Renal cortex interstitium (tissue), 11 donors: ENCODE results near the gene LIN54. TPM values are rescaled to one million over a fixed set of nuclear protein-coding genes. Genes with fewer than 3 reads are reported as not detected.
"Not testable (repeated sequence)": the region's sequence is repeated elsewhere in the genome, so short reads cannot be mapped to it uniquely, and the experiment has no call there.

Source experiments
- DNase-seq, 11 donors: peaks; one replicate each; pipeline ENCODE4 v3.0.0-alpha.2; 2013; ENCODE audit warnings: low read depth in 9 of 11, low spot score in 4 of 11; ENCODE audit errors: extremely low read depth in 1 of 11
- polyA plus RNA-seq, 3 donors: library from polyadenylated mRNA; unstranded; fragments of 120-200 nt; gene quantifications; one replicate each; pipeline ENCODE4 v1.2.1, GENCODE V29; 2013; ENCODE audit not compliant: insufficient read length in 3 of 3

The LIN54 gene
- polyA plus RNA-seq, 3 donors = 13.8 to 18.1 (median 14.7) TPM

- DNase-seq = no peak
Observed at GRCh38 chr4:82969414-82969813, 41.2 kb downstream of the LIN54 start.

GRCh38 chr4:82968972-82969371, 41.7 kb downstream of the LIN54 start:
- no peak for DNase-seq

GRCh38 chr4:82965763-82966162, 44.9 kb downstream of the LIN54 start:
- no peak for DNase-seq

- no peak for DNase-seq
Observed at GRCh38 chr4:82957045-82957444, 53.6 kb downstream of the LIN54 start.

DNA sequence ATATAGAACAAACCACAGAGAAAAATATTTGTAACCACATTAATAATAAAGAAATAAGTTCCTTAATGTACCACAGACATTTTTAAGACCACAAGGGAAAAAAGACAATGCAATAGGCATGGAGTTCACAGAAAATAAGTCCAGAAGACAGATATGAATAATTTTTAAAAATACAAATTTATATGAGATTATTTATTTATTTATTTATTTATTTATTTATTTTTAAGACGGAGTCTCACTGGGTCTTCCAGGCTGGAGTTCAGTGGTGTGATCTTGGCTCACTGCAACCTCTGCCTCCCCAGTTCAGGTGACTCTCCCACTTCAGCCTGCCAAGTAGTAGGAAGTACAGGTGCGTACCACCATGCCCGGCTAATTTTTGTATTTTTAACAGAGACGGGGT, 56.4 kb downstream of the LIN54 start:
- DNase-seq = no peak

DNA sequence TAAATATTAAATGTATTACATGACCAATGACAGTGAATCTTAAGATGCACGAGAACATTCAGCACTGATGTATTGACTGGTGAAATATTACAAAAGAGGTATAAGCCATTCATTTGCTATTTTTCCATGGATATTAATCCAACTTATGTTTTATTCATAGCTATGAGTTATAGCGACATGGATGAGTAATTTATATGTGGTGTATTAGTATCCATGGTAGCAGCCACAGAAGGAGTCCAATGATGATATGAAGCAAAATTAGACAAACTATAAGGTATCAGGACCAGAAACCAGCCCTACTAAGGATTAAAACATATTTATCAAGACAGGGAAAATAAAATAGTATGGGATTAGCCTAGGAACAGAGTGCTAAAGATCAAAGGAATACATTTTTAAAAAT, 59.4 kb downstream of the LIN54 start:
- no peak for DNase-seq

GRCh38 chr4:82948647-82949204, 61.9 kb downstream of the LIN54 start:
- no peak for DNase-seq

GRCh38 chr4:82947498-82947897, 63.1 kb downstream of the LIN54 start:
- DNase-seq = no peak

DNA sequence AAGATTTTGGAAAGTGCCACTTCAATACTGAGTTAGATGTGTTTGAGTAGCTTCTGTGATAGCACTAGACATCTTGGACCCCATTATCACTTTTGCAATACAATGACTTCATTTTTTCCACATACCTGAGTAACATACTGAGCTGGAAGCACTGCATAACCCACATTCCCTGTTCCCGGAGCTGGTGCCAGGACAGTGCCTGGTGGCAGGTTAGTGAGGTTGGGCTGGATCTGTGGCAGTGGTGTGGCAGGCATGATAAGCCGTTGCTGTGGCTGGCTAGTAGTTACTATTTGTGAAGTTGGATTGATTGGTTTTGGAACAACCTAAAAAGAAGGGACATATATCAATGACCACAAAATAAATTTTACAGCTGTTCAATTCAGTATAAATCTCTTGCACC, 71.2 kb downstream of the LIN54 start:
- no peak for DNase-seq

GRCh38 chr4:82934441-82934840, 76.2 kb downstream of the LIN54 start:
- DNase-seq = no peak

- DNase-seq = no peak
Observed at GRCh38 chr4:82930848-82931755, 79.5 kb downstream of the LIN54 start.

- no peak for DNase-seq
Observed at GRCh38 chr4:82921795-82922194, 88.8 kb downstream of the LIN54 start.

DNA sequence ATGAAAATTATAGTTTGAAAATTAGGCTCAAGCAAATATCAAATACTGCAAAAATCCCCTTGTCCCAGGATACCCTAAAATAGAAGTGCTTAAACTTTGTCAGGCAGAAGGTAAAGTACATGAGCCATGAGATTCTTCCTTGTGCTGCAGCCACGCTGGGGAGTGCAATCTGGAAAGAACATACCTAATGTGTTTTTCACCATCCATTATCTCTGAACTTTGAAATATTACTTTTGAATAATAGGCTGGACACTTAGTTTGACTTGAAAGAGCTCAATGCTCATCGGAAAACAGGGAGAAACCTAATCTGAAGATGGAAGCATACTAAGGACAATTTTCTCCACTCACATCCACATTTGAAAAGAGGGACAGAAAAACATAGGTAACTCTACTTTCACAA, 91.2 kb downstream of the LIN54 start:
- DNase-seq = no peak

DNA sequence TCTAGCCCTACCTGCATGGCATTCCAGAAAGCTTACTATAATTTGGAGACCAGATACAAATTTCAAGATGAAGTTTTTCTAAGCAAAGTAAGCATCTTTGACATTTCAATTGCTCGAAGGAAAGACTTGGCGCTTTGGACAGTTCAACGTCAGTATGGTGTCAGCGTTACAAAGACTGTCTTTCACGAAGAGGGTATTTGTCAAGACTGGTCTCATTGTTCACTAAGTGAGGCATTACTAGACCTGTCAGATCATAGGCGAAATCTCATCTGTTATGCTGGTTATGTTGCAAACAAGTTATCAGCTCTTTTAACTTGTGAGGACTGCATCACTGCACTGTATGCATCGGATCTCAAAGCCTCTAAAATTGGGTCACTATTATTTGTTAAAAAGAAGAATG, 92.5 kb downstream of the LIN54 start:
- DNase-seq = no peak

GRCh38 chr4:82913968-82914367, 96.7 kb downstream of the LIN54 start:
- not testable (repeated sequence) for DNase-seq

- no peak for DNase-seq
Observed at GRCh38 chr4:82913305-82913704, 97.3 kb downstream of the LIN54 start.

DNA sequence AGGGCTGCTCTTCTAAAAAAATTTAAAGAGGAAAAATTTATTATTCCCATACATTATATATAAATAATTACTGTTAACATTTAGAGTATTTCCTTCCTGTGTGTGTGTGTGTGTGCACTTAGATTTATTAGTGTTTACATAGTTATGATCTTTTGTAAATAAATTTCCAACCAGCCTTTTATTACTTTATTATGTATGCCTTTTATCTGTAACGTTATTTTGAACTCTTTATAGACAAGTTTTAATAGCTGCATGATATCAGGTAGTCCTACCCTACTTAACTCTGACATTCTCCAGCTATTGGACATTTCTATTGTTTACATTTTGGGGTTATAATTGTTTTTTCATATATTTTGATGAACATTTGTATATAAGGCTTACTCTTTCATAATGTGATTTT, 101.3 kb downstream of the LIN54 start:
- DNase-seq = no peak

DNA sequence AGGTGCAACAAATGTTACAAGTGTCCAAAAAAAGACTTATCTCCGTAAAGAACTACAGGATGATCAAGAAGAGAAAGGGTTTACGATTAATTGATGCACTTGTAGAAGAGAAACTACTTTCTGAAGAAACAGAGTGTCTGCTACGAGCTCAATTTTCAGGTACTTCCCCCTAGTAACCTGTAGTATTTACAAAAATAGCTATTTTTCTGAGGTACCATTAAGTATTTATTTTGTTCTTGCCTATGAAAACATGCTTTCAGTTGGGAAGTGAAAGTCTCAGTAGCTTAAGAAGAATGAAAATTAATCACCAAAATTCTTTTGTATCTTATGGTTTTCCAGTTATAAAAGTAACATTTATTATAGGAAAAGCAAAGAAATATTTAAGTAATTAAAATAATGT, 104.2 kb downstream of the LIN54 start:
- DNase-seq = no peak

DNA sequence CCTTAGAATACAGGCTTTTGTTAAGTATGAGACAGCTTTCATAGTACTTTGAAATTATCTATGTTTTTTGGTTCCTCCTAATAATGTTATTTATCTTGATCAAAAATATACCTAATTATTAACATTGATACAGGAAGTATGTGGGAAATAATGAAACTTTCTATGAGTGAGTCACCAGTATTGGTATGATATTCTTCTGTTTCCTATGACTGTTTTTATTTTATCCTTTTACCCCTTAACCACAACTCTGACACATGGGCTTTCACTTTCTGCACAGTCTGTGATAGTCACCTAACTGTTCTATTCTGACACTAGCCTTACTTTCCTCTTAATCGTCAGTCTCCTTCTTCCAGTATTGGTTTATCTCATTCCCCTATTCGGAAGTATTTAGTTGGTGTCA, 105.4 kb downstream of the LIN54 start:
- no peak for DNase-seq

DNA sequence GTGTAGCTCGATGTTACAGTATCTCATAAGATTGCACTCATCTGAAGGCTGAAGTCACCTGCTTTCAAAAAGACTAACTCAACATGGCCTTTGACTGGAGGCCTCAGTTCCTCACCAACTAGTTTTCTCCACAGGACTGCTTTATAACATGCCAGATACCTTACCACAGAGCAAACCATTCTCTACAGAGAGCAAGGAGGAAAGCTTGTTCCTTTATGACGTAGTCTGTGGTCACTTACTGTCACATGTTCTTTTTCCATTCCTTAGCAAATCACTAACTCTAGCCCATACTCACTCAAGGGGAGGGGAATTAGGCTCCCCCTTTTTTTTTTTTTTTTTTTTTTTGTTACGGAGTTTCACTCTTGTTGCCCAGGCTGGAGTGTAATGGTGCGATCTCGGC, 106.9 kb downstream of the LIN54 start:
- no peak for DNase-seq

DNA sequence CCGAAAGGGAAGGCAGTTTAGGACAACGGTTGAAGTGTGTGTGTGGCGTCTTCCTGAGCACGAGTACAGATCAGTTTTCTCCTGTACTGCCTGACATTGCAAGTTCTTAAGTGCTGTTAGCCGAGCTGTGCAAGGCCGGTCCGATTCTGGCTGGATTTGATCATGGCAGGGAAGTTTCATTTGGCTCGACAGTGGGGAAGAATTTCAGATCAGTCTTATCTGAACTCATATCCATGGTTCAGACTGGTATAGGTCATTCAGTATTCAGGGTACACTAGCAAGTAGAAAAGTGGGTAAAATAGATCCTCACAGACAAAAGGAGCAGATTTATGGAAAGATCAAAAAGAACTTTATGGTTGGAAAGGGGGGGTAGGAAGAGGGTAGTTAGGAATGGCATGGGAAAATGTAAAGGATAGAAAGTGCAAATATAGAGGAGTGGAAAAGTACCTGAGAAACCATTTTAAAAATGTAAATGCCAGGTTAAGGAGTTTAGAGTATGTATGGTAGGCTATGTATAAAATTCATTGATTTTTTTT, 109.4 kb downstream of the LIN54 start:
- DNase-seq = no peak
